ENCODE data around the gene POLR1F. TPM values are rescaled to one million over a fixed set of nuclear protein-coding genes. Genes with fewer than 3 reads are reported as not detected.

POLR1F gene
- total RNA-seq, 1 experiment from 2014 or later = 29.0 TPM

DNA sequence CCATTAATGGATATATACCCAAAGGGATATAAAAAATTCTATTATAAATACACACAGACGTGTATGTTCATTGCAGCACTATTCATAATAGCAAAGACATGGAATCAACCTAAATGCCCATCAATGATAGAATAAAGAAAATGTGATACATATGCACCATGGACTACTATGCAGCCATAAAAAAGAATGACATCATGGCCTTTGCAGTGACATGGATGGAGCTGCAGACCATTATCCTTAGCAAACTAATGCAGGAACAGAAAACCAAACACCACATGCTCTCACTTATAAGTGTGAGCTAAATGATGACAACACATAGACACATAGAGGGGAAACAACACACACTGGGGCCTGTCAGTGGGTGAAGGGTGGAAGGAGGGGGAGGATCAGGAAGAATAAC, 33.0 kb downstream of the POLR1F start:
- DNase-seq (ENCODE audit: low read depth) = no peak

DNA sequence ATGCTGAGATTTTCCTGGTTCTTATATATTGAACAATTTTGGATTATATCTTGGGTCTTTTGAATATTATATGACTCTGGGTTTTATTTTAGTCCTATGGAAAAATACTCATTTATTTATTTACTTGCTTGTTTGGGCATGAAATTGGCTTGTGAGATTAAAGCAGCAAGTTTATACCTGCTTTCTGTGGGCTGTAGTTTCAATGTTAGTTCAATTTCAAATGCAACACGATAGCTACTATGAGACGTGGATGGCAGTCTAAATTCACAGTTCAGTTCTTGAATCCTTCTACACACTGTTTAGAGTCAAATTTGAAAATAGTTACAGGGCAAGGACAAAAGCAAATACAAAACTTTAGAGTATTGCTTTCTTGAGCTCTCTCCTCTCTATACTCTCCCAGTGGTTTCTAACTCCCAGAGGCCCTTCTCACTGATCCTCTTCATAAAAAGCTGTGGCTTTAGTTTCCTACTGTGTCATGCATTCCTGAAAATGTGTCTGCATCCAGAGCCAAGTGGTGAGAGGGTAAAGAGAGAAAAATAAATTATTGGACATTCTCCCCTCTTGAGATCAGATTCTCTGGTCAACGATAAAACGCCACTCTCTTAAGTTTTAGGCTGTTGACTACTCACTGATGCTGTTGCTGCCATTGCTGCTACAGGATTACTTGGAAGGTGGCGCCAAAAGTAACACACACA, 34.4 kb downstream of the POLR1F start:
- peak; percentile 3 for DNase-seq (ENCODE audit: low read depth)

DNA sequence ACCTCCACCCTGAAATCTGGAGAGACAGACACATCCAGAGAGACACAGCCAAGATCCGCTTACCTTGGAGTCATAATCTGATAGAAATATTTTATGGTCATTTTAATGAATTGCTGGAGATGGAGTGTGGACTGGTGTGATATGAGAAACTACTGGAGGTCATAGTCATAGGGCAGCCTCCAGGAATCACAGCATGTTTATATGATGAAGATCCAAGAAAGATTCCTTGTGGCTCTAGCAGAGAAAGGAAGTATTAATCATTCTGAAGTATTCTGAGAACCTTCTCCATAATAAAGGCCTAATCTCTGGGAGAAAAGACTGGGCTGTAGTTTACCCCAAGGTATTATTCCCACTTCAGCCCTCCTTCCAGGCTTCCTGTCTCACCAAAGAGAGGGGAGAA, 38.0 kb downstream of the POLR1F start:
- peak; percentile 23 for DNase-seq (ENCODE audit: low read depth)

DNA sequence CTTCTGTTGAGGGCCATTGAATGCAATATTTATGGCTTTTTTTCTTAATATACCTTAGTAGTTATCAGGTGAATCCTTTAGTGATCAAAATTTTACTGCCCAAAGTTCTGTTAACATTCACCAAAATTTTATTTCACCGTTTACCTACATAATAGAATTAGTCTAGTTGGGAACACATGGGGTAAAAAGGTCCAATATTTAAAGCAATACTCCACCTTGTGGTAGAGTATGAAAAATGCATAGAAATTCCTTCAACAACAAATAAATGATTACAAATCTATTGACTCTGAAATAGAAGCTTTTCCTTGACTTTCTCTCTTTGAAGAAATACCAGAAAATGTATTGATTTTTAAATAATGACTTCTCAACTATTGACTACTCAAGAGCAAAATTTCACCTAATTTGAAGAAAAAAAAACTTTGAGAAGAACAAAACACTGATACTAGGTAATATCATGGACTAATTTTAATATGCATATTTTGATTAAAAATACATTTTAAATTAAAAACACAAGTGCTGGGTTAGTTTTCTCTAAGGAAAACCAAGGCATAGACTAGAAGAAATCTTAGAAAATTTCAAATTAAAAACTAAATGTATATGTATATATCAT, 43.3 kb downstream of the POLR1F start:
- DNase-seq (ENCODE audit: low read depth) = peak; percentile 28

DNA sequence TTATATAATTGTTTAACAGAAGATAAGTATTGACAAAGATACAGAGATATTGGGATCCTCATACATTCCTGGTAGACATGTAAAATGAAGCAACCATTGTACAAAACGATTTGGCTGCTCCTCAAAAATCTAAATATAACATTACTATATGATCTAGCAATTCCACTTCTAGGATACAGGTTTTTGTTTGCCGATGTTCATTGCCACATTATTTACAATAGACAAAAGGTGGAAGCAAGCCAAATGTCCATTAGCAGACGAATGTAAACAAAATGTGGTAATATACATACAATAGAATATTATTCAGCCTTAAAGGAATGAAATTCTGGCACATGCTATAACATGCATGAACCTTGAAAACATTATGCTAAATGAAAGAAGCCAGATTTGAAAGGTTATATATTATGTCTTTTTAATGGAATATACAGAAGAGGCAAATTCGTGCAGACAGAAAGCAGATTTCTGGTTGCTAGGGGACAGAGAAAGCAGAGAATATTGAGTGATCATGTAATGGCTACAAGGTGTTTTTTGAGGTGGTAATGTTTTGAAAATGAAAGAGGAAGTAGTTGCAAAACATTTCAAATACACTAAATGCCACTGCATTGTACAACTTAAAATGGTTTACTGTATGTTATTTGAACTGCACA, 44.9 kb downstream of the POLR1F start:
- no peak for DNase-seq (ENCODE audit: low read depth)

DNA sequence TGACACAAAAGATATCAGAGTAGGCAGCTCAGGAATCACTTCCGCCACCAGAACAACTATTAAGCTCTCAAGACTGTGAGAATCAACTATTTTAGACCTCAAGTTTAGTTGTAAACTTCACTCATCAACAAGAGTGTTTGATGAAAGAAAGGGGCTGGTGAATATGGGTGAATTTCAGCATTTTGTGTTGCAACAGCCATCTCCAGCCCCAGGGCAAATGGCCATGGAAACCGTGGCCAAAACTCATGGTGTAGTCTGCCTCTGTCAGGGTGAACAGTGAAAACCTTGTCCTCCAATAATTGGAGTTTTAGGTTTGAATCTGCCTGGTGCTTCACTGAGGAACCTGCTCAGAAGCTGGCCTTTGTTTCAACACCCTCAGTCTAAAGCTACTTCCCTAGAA, 60.0 kb downstream of the POLR1F start:
- DNase-seq (ENCODE audit: low read depth) = no peak

Small RNA genes within 50 kb of the gene (small RNA-seq; reads per million reads assigned to genes)
- gene MIR3146 = not detected

Other genes starting within 250 kb of the POLR1F start
- not detected in 2 replicates for gene TMEM196, start 64.6 kb upstream of the POLR1F start, total RNA-seq (2014; rRNA removed; shearing (Covaris generic))